Body of pancreas (tissue), 4 donors: ENCODE measurements around the gene RMDN3.

ENCODE experiments used
- POLR2A ChIP-seq, 3 donors: fragments of 450-650 bp; IDR thresholded peaks; one replicate each; pipeline ENCODE4 v1.6.1; 2016; ENCODE audit warnings: antibody characterized with exemption in 3 of 3, mild to moderate bottlenecking in 2 of 3
- TF ChIP-seq, protein P1 (sequence below), 7 experiments: fragments of 450-650 bp in 4 of 7; fragments of 200-600 bp in 3 of 7; sonication (generic) in 3 of 7; IDR thresholded peaks; one replicate each; pipeline ENCODE4 v1.5.1; 2016 to 2019; ENCODE audit warnings: antibody characterized with exemption in 7 of 7

DNA sequence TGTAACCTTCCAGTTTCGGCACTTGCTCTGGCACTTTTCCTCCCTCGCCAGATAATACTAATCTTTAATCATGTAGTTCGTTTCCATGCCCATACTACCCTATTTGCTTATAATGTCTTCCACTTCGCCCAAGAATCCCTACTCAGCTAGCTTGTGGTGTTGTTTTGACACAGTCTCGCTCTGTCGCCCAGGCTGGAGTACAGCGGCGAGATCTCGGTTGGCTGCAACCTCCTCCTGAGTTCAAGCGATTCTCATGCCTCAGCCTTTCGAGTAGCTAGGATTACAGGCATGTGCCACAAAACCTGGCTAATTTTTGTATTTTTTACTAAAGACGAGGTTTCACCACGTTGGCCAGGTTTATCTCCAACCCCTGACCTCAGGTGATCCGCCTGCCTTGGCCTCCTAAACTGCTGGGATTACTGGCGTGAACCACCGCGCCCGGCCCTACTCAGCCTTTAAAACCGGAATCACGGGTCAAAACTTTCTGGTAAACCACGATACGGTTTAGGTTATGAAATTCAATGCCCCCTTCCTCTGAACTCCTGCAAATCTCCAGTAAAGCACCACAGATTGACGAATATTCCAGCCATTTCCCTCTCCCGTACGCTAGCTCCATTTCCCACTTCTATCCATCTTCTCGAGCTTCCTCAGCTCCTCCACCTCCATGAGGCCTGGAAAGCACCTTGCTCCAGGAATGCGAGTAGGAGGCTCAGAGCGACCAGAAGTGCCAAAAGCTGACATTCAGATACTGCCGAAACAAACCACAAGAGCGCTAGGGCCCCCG, 61.0 kb downstream of the RMDN3 start:
- TF ChIP-seq, protein P1, sequence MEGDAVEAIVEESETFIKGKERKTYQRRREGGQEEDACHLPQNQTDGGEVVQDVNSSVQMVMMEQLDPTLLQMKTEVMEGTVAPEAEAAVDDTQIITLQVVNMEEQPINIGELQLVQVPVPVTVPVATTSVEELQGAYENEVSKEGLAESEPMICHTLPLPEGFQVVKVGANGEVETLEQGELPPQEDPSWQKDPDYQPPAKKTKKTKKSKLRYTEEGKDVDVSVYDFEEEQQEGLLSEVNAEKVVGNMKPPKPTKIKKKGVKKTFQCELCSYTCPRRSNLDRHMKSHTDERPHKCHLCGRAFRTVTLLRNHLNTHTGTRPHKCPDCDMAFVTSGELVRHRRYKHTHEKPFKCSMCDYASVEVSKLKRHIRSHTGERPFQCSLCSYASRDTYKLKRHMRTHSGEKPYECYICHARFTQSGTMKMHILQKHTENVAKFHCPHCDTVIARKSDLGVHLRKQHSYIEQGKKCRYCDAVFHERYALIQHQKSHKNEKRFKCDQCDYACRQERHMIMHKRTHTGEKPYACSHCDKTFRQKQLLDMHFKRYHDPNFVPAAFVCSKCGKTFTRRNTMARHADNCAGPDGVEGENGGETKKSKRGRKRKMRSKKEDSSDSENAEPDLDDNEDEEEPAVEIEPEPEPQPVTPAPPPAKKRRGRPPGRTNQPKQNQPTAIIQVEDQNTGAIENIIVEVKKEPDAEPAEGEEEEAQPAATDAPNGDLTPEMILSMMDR (IDR thresholded peaks at IDR 0.05): peak in 1 of 7 experiments; percentile 5
- no peak for TF ChIP-seq POLR2A (IDR thresholded peaks at IDR 0.05)
